Epidermal melanocyte (primary cell): Measurements from ENCODE around the gene ANKLE2.
"Not testable (repeated sequence)": the region's sequence is repeated elsewhere in the genome, so short reads cannot be mapped to it uniquely, and the experiment has no call there.

Experiments
- DNase-seq: peaks from one replicate; pipeline ENCODE4 v3.0.0; 2011; ENCODE audit warnings: low spot score; ENCODE audit not compliant: insufficient read length

The ANKLE2 gene

GRCh38 chr12:132761032-132761920 lies at the start of gene ANKLE2:
ANKLE2 (minus strand) TSS chr12:132761832; CDS start chr12:132761798, 34 bp downstream.
- peak; percentile 46 for DNase-seq

GRCh38 chr12:132809391-132809790 lies 47.8 kb upstream of the ANKLE2 start:
- not testable (repeated sequence) for DNase-seq

- DNase-seq = no peak
These were observed 45.9 kb upstream of the ANKLE2 start for GRCh38 chr12:132807295-132808092.

GRCh38 chr12:132806857-132807256 lies 45.2 kb upstream of the ANKLE2 start:
- no peak for DNase-seq

- DNase-seq = no peak
These were observed 42.8 kb upstream of the ANKLE2 start for GRCh38 chr12:132804426-132804861.

GRCh38 chr12:132803888-132804287 lies 42.3 kb upstream of the ANKLE2 start:
- DNase-seq = no peak

- no peak for DNase-seq
These were observed 41.5 kb upstream of the ANKLE2 start for GRCh38 chr12:132803125-132803524.

- no peak for DNase-seq
These were observed 40.1 kb upstream of the ANKLE2 start for GRCh38 chr12:132801741-132802140.

- DNase-seq = no peak
These were observed 37.2 kb upstream of the ANKLE2 start for GRCh38 chr12:132798836-132799235.

- no peak for DNase-seq
These were observed 36.4 kb upstream of the ANKLE2 start for GRCh38 chr12:132797820-132798570.

- no peak for DNase-seq
These were observed 34.2 kb upstream of the ANKLE2 start for GRCh38 chr12:132795847-132796246.

- DNase-seq = not testable (repeated sequence)
These were observed 30.3 kb upstream of the ANKLE2 start for GRCh38 chr12:132791940-132792339.

GRCh38 chr12:132789099-132789471 lies 27.5 kb upstream of the ANKLE2 start:
- DNase-seq = no peak

- no peak for DNase-seq
These were observed 26.9 kb upstream of the ANKLE2 start for GRCh38 chr12:132788375-132789098.

- no peak for DNase-seq
These were observed 26.2 kb upstream of the ANKLE2 start for GRCh38 chr12:132787877-132788276.

- no peak for DNase-seq
These were observed 24.6 kb upstream of the ANKLE2 start for GRCh38 chr12:132786192-132786591.

- no peak for DNase-seq
These were observed 22.9 kb upstream of the ANKLE2 start for GRCh38 chr12:132784580-132784979.

- DNase-seq = peak; percentile 87
These were observed 22.4 kb upstream of the ANKLE2 start for GRCh38 chr12:132783917-132784531.

- no peak for DNase-seq
These were observed 20.3 kb upstream of the ANKLE2 start for GRCh38 chr12:132781938-132782337.

- no peak for DNase-seq
These were observed 18.2 kb upstream of the ANKLE2 start for GRCh38 chr12:132779781-132780353.
